Dendritic cell treated with granulocyte-macrophage colony-stimulating factor and Interleukin-4, amounts not matched to agents 40 ng/mL and 50 ng/mL, for 4 days (primary cell): ENCODE data around the gene CACNB2.

Experiments
- H3K27ac Mint-ChIP-seq: one replicate; pipeline ENCODE4 v1.8.0; 2022; ENCODE audit warnings: mild to moderate bottlenecking, mixed read lengths
- H3K27me3 Mint-ChIP-seq: one replicate; pipeline ENCODE4 v1.8.0; 2022; ENCODE audit warnings: mild to moderate bottlenecking, mixed read lengths
- H3K36me3 Mint-ChIP-seq: one replicate; pipeline ENCODE4 v1.8.0; 2022; ENCODE audit warnings: low read depth, mixed read lengths
- H3K4me1 Mint-ChIP-seq: one replicate; pipeline ENCODE4 v1.8.0; 2022; ENCODE audit warnings: low read depth, mixed read lengths
- H3K4me3 Mint-ChIP-seq: one replicate; pipeline ENCODE4 v1.8.0; 2022; ENCODE audit warnings: mild to moderate bottlenecking, moderate library complexity, mixed read lengths
- H3K9me3 Mint-ChIP-seq: one replicate; pipeline ENCODE4 v1.8.0; 2022; ENCODE audit warnings: mixed read lengths
- intact Hi-C: fragments of 100-400 bp; cut with micrococcal nuclease; formaldehyde crosslinking; loops from one replicate; pipeline ENCODE4 v1.15.0; 2022

CACNB2 gene

DNA sequence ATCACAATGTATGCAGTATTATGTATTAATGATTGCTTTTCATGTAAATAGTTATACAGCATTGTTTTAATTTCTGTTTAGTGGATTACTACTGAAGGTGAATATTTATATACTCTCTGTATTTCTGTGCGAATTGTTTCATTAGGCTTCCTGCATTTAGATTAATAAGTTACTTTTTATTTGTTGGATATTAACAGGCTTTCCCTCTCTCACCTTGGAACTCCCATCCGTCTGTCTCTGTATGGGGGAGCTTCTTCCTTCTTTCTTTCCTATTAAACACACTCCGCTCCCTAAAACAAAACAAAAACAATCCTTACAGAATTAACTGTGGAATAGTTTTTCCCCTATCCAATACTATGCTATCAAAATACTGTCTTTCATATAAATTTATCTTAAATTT is 205.1 kb downstream of the CACNB2 start:
- intact Hi-C loops = no loop called here
- Mint-ChIP-seq H3K36me3 (no peaks in the 10 kb centered on the region), H3K4me1 (no peaks in the 10 kb centered on the region), H3K27me3 (no peaks in the 10 kb centered on the region), H3K27ac (no peak overlapping the region), H3K9me3 (no peaks in the 10 kb centered on the region), H3K4me3 (no peak overlapping the region)

DNA sequence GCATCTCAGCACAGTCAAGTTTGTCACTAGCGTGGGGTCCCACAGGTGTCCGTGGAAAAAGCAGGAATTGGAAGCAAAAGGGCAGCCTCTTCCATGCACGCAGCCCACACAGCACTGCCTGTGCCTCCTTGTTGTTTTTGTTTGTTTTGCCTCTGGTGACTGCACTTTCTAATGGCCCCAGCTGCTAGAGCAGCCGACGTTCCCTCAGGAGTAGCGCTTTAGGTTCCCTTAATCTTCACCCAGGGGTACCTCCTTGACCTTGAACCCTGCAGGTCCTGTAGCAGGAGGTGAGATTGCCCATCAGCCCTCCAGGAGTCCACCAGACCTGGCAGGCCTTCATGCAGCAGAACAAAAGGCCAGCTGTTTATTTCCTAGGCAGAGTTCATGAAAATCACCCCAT is 210.1 kb downstream of the CACNB2 start:
- H3K27ac Mint-ChIP-seq = no peak overlapping the region
- no peak overlapping the region for H3K4me3 Mint-ChIP-seq
- intact Hi-C loops = no loop called here
- H3K4me1 Mint-ChIP-seq = no peaks in the 10 kb centered on the region
- no peaks in the 10 kb centered on the region for H3K9me3 Mint-ChIP-seq
- H3K27me3 Mint-ChIP-seq = no peaks in the 10 kb centered on the region
- H3K36me3 Mint-ChIP-seq = no peaks in the 10 kb centered on the region

DNA sequence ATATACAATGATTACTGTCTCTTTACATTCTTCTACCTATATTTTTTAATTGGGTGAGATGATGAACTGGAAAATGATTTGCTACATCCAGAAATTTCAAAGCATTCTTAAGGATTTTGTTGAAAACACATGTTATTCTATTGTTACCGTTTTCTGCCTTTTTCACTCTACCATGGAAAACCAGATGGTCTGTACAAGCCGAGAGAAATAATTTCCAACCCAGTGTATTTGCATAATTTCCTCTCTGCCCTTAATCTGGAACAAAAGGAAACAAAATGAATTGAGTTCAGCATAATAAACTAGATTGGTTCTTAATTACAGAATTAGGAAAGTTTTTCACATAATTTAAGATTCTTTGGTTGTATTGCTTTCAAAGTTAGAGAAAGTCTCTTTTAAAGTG is 211.2 kb downstream of the CACNB2 start:
- Mint-ChIP-seq H3K4me3 (no peak overlapping the region), H3K9me3 (no peaks in the 10 kb centered on the region), H3K27me3 (no peaks in the 10 kb centered on the region), H3K27ac (no peak overlapping the region), H3K4me1 (no peaks in the 10 kb centered on the region), H3K36me3 (no peaks in the 10 kb centered on the region)
- intact Hi-C loops = no loop called here

DNA sequence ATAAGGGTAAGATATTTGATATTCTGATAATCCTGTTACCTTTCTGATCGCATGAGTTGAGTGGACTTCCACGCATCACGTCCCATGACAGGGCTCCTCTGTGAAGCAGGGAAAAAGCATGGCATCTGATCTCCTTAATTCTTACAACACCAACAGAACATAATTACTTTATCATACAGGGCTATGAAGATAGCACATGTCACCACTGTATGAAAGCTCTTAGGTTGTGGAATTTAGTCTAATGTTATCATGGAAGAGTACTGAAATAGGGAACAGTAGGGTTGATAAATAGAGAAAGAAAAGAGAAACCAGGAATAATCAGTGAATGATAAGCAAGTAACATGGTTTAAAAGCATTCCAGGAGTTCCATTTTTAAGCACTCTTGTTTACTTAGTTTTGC is 212.0 kb downstream of the CACNB2 start:
- no peaks in the 10 kb centered on the region for H3K27me3 Mint-ChIP-seq
- intact Hi-C loops = no loop called here
- no peak overlapping the region for H3K27ac Mint-ChIP-seq
- no peaks in the 10 kb centered on the region for H3K4me1 Mint-ChIP-seq
- no peaks in the 10 kb centered on the region for H3K9me3 Mint-ChIP-seq
- no peak overlapping the region for H3K4me3 Mint-ChIP-seq
- no peaks in the 10 kb centered on the region for H3K36me3 Mint-ChIP-seq

DNA sequence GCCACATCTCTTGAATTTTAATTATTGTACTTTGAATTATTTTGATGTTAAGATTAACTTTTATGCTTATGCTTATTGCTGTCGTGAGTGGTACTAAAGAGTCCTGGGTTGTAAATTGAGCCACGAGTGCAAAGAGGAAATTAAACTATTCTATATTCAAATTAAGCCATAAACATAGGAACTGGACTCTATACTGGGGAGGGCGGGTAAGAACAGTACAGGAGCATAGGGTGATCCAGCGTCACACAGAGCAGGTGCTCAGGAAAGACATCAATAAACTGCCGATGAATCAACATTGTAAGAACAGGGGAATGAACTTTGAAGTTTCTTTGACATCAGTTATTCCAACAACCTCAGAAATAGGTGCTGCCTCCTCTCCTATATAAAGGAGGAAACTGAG is 219.6 kb downstream of the CACNB2 start:
- Mint-ChIP-seq H3K4me1 (no peaks in the 10 kb centered on the region), H3K4me3 (no peak overlapping the region), H3K27ac (no peak overlapping the region), H3K36me3 (no peaks in the 10 kb centered on the region), H3K27me3 (no peaks in the 10 kb centered on the region), H3K9me3 (no peaks in the 10 kb centered on the region)
- intact Hi-C loops = no loop called here

DNA sequence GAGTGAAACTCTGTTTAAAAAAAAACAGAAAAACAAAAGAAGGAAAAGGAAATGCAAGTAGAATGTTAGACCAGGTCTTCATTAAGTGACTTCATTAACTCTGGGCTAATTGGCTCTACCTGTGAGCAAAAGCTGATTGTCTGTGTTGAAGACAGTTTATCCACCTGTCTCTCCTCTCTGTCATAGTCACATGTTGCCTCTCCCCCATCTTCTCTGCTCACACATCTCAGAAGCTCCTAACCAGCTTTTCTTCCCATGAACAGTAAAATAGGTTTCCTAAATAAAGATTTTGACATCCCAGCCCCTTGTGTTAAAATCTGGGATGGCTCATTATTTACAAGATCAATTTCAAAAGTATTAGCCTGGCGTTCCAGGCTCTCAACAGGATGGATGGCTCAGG is 222.7 kb downstream of the CACNB2 start:
- Mint-ChIP-seq H3K36me3 (no peaks in the 10 kb centered on the region), H3K9me3 (no peaks in the 10 kb centered on the region), H3K27me3 (no peaks in the 10 kb centered on the region), H3K4me1 (no peaks in the 10 kb centered on the region), H3K27ac (no peak overlapping the region), H3K4me3 (no peak overlapping the region)
- intact Hi-C loops = no loop called here

DNA sequence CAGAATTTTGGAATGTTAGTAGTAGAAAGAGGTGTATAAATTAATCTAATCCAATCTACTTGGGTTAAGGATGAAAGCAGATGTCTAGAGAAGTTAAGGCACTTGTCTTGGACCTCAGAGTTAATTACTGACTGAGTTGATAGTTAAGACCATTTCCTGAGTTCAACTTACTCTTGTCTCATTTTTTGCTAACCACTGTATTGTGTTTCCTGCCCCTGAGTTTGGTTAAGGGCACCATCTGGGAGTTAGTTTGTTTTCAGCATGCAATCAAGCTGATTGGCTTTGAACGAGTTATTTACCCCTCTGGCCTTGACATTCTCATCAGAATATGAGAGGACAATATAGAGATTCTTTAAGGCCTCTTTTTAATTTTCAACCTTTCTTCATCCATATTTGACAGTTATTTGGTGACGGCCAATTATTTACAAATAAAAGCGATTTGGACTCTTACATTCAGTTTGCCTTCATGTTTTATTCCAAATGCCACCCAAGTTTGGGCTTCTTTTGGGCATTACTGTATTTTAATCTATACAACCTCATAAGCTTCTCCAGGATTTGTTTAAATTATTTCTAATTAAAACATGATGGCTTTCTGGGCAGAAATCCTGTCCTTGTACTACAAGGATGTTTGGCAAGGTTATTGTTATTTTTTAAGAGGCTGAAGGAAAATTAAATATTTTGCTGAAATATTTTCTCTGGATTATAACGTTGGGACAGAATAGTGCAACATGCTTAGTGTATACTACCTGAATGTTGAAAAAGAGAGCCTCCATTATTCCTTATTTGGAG is 225.0 kb downstream of the CACNB2 start:
- Mint-ChIP-seq H3K9me3 (no peaks in the 10 kb centered on the region), H3K27ac (no peak overlapping the region)

DNA sequence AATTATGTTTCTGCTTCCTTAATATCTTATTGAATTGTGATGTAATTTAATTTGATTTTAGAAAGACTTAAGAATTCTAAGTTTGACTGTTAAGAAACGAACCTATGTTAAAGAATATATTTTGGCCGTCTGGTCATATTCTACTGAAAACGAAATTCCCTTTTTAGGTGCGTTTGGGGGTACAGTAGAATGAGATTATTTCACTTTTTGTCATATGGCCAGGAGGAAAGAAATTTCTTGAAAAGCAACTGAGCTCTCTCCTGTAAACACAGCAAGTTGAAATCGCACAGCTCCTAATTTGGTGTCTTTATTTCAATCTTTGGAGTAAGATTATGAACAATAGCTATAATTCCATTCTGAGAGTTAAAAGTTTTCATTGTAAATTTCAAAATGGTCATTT is 227.6 kb downstream of the CACNB2 start:
- Mint-ChIP-seq H3K36me3 (no peaks in the 10 kb centered on the region), H3K27ac (no peak overlapping the region), H3K4me3 (no peak overlapping the region), H3K9me3 (no peaks in the 10 kb centered on the region), H3K27me3 (no peaks in the 10 kb centered on the region), H3K4me1 (no peaks in the 10 kb centered on the region)
- intact Hi-C loops = no loop called here

More for the DNA sequence above, 225.0 kb downstream of the CACNB2 start:
- intact Hi-C loops = no loop called here
- no peaks in the 10 kb centered on the region for H3K4me1 Mint-ChIP-seq
- H3K36me3 Mint-ChIP-seq = no peaks in the 10 kb centered on the region
- no peaks in the 10 kb centered on the region for H3K27me3 Mint-ChIP-seq
- H3K4me3 Mint-ChIP-seq = no peak overlapping the region

DNA sequence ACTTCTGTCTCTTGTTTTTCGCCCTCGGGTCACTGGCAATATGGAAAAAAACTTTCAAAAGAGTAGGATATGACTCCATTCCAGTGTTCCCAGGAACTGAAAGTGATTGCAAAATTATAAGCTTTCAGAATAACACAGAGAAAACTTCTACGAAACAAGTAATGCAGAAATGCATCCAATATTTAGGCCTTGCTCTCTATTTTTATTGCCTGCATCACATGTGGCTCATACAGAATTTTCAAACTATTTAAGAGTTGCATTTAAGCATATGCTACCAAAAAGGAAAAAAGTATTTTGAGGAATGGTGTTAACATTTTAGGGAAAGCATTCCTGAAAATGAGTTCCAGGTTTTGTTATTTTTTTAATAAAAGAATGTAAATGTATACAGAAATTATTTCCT is 228.0 kb downstream of the CACNB2 start:
- Mint-ChIP-seq H3K27me3 (no peaks in the 10 kb centered on the region), H3K27ac (no peak overlapping the region), H3K36me3 (no peaks in the 10 kb centered on the region), H3K9me3 (no peaks in the 10 kb centered on the region), H3K4me1 (no peaks in the 10 kb centered on the region), H3K4me3 (no peak overlapping the region)
- intact Hi-C loops = no loop called here

DNA sequence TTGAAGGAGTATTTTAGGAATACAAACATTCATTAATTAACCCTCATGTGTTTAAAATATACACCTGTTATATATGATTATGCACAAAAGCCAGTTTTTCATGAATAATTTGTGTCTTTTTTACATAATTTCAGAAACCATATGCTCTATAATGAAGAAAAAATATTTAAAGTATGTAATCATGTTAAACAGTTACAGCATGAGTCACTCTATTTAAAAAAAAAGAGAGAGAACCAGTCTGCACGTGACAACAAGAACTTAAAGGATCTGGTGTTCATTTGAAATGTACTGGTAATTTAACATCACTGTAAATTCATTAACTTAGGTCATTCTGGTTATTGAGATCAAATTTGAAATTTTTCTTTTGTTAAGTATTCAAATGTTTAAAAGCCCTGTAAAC is 228.5 kb downstream of the CACNB2 start:
- H3K27me3 Mint-ChIP-seq = no peaks in the 10 kb centered on the region
- no peak overlapping the region for H3K27ac Mint-ChIP-seq
- no peaks in the 10 kb centered on the region for H3K9me3 Mint-ChIP-seq
- H3K4me3 Mint-ChIP-seq = no peak overlapping the region
- no peaks in the 10 kb centered on the region for H3K4me1 Mint-ChIP-seq
- no peaks in the 10 kb centered on the region for H3K36me3 Mint-ChIP-seq
- intact Hi-C loops = no loop called here

DNA sequence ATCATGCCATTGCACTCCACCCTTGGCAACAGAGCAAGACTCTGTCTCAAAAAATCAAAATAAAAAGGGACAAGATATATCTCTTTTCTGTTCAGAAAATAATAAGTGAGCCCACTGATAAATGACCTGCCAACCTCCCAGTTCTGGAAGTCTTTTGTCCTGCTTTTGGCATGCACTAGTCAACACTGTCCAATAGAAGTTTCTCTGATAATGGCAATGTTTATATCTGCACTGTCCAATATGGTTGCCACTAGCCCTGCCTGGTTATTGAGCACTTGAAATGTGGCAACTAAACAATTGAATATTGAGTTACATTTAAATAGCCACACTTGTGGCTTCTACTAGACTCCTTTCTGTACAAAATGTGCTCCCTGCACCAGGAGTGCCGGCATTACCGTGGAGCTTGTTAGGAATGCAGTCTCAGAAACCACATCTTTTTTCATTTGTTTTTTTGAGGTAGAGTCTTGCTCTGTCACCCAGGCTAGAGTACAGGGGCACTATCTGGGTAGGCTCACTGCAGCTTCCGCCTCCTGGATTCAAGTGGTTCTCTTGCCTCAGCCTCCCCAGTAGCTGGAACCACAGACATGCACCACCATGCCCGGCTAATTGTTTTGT is 229.7 kb downstream of the CACNB2 start:
- intact Hi-C loops = no loop called here
- Mint-ChIP-seq H3K27ac (no peak overlapping the region), H3K27me3 (no peaks in the 10 kb centered on the region), H3K9me3 (no peaks in the 10 kb centered on the region), H3K36me3 (no peaks in the 10 kb centered on the region), H3K4me1 (no peaks in the 10 kb centered on the region), H3K4me3 (no peak overlapping the region)

DNA sequence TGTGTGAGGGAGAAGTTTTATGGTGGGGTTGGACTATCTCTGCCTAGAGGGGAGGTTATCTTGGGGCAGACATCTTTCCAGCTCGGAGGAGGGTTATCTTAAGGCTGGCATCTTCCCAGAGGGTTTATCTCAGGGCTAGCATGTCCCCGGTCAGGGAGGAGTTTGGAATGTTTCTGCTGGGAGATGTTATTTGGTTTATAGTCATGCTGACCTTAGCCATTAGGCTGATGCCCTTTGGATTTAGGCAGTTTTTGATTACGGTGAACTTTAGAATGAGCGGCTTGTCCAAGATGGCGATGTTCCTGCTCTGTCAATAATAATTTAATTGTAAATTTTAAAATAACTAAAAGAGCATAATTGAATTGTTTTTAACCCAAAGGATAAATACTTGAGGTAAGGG is 236.4 kb downstream of the CACNB2 start:
- Mint-ChIP-seq H3K27me3 (no peaks in the 10 kb centered on the region), H3K36me3 (no peaks in the 10 kb centered on the region), H3K9me3 (no peaks in the 10 kb centered on the region), H3K27ac (no peak overlapping the region), H3K4me3 (no peak overlapping the region), H3K4me1 (no peaks in the 10 kb centered on the region)
- intact Hi-C loops = no loop called here

DNA sequence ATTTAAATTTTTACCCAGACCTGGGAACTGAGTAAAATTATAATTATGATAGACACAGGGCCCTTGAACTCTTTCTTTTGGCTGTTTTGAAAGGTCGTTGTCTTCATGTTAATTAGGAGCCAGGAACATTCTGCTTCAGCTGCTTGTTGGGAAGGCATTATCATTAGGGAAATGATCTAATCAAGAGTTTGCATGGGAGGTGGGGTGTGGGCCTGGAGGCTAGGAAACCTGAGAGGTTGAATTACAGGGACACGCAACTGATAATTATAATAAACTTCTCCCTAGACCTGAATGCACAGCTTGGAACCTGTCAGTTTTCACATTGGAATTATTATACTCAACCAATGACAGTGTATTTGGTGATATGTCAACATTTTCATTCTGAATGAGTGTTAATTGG is 237.7 kb downstream of the CACNB2 start:
- no peak overlapping the region for H3K4me3 Mint-ChIP-seq
- intact Hi-C loops = no loop called here
- H3K27me3 Mint-ChIP-seq = no peaks in the 10 kb centered on the region
- no peaks in the 10 kb centered on the region for H3K36me3 Mint-ChIP-seq
- no peak overlapping the region for H3K27ac Mint-ChIP-seq
- H3K9me3 Mint-ChIP-seq = no peaks in the 10 kb centered on the region
- no peaks in the 10 kb centered on the region for H3K4me1 Mint-ChIP-seq

DNA sequence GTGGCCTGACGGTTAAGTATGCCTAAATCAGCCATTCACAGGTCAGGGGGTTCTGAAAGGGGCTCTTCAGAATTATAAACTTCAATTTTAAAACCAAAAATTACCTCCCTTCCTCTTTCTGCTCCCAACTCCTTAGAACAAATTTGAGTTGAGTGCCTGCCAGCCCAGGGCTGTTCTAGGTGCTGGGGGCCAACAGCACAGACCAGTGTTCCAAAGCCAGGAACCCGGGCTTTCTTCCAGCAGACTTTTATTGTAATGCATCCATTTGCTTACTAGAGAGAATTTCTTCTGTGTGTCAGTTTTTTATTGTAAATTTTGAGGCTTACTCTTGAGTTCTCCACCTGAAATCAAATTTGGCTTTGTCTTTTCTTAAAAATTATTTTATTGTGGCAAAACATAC is 238.5 kb downstream of the CACNB2 start:
- Mint-ChIP-seq H3K36me3 (no peaks in the 10 kb centered on the region), H3K27me3 (no peaks in the 10 kb centered on the region), H3K4me3 (no peak overlapping the region), H3K27ac (no peak overlapping the region), H3K9me3 (no peaks in the 10 kb centered on the region), H3K4me1 (no peaks in the 10 kb centered on the region)
- intact Hi-C loops = no loop called here

DNA sequence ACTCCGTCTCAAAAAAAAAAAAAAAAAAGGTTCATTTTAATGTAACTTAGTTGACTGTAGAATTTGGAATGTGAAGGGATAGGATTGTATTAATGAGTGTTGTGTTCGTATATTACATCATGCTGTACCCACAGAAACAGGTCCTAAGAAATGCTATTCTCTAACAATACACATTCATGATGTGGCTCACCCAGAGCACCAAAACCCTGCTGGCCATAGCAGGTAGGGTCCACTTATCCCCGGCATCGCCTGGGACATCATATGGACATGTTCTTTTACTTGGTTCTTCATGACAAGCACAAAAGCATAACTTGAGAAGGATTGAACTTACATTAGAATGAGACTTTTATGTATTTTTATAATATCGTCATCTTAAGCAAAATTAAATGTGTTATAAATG is 241.5 kb downstream of the CACNB2 start:
- no peak overlapping the region for H3K4me3 Mint-ChIP-seq
- H3K27me3 Mint-ChIP-seq = no peaks in the 10 kb centered on the region
- H3K4me1 Mint-ChIP-seq = no peaks in the 10 kb centered on the region
- H3K36me3 Mint-ChIP-seq = no peaks in the 10 kb centered on the region
- H3K9me3 Mint-ChIP-seq = no peaks in the 10 kb centered on the region
- intact Hi-C loops = no loop called here
- no peak overlapping the region for H3K27ac Mint-ChIP-seq
